Right lobe of liver (tissue), 4 donors: Measurements from ENCODE around the gene ERBB4.

ENCODE experiments used
- CTCF ChIP-seq, 4 donors: fragments of 200-600 bp in 3 of 4; fragments of 450-650 bp in 1 of 4; IDR thresholded peaks; one replicate each; pipeline versions ENCODE4 v1.5.1 to v1.8.0; 2016 to 2022; ENCODE audit warnings: antibody characterized with exemption in 4 of 4, mild to moderate bottlenecking in 2 of 4
- POLR2A ChIP-seq: fragments of 450-650 bp; IDR thresholded peaks from one replicate; pipeline ENCODE4 v1.6.1; 2017; ENCODE audit warnings: antibody characterized with exemption, mild to moderate bottlenecking
- donor health status: DM: no; HTN: no; CAD: no.
- donor health status: DM: no; HTN: no; CAD: no.
- donor health status: DM: no; HTN: yes; CAD: no.

DNA sequence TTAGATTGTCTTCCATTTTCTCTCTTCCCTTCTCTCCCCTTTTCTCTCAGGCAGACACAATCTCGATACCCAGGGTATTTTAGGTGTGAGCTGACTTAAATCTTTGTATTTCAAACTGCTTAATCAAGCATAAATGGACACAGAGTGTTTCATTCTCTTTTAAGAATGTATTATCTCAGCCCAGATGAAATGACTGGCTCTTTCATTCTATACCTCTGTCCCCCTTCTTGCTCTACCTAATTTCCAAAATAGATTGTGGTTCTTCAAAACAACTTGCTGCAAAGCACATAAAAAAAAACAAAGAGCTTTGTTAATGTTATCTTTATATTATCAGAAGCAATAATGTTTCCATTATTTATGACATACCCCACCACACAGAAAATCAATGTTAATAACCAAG lies 514.6 kb downstream of the ERBB4 start:
- no peak for TF ChIP-seq CTCF (IDR thresholded peaks at IDR 0.05)
- TF ChIP-seq POLR2A, result no peak
